ENCODE results near the gene ZBTB21. TPM values are rescaled to one million over a fixed set of nuclear protein-coding genes. Genes with fewer than 3 reads are reported as not detected.

Gene ZBTB21
- total RNA-seq, 1 donor from 2014 or later: 3.7 TPM

- H3K9me3 ChIP-seq (ENCODE audit: control insufficient read depth in 3 of 3, low read length in 3 of 3): no peaks in the 10 kb centered on the region
- H3K36me3 ChIP-seq (ENCODE audit: control insufficient read depth in 3 of 3, insufficient read depth in 3 of 3, low read length in 3 of 3): no peaks in the 10 kb centered on the region
- no peaks in the 10 kb centered on the region for H3K4me1 ChIP-seq (ENCODE audit: control insufficient read depth in 3 of 3, insufficient read depth in 3 of 3, low read length in 3 of 3)
- no peaks in the 10 kb centered on the region for H3K27me3 ChIP-seq (ENCODE audit: control insufficient read depth in 3 of 3, insufficient read depth in 3 of 3, low read length in 3 of 3)
- H3K9ac ChIP-seq (ENCODE audit: low read depth in 1 of 3, low read length in 3 of 3): no peak overlapping the region
- no peak overlapping the region for H3K27ac ChIP-seq (ENCODE audit: low read depth, low read length)
- H3K4me3 ChIP-seq (ENCODE audit: low read length in 3 of 3): no peak overlapping the region
These were observed 29.6 kb downstream of the ZBTB21 start for GRCh38 chr21:41980561-41980960.

- Histone ChIP-seq H3K27me3 (ENCODE audit: control insufficient read depth in 3 of 3, insufficient read depth in 3 of 3, low read length in 3 of 3) (no peaks in the 10 kb centered on the region), H3K36me3 (ENCODE audit: control insufficient read depth in 3 of 3, insufficient read depth in 3 of 3, low read length in 3 of 3) (no peaks in the 10 kb centered on the region), H3K9ac (ENCODE audit: low read depth in 1 of 3, low read length in 3 of 3) (no peak overlapping the region), H3K9me3 (ENCODE audit: control insufficient read depth in 3 of 3, low read length in 3 of 3) (no peaks in the 10 kb centered on the region), H3K4me3 (ENCODE audit: low read length in 3 of 3) (no peak overlapping the region), H3K4me1 (ENCODE audit: control insufficient read depth in 3 of 3, insufficient read depth in 3 of 3, low read length in 3 of 3) (no peaks in the 10 kb centered on the region), H3K27ac (ENCODE audit: low read depth, low read length) (no peak overlapping the region)
These were observed 30.3 kb downstream of the ZBTB21 start for GRCh38 chr21:41979751-41980369.

- Histone ChIP-seq H3K4me1 (ENCODE audit: control insufficient read depth in 3 of 3, insufficient read depth in 3 of 3, low read length in 3 of 3) (no peaks in the 10 kb centered on the region), H3K36me3 (ENCODE audit: control insufficient read depth in 3 of 3, insufficient read depth in 3 of 3, low read length in 3 of 3) (no peaks in the 10 kb centered on the region), H3K9me3 (ENCODE audit: control insufficient read depth in 3 of 3, low read length in 3 of 3) (no peaks in the 10 kb centered on the region), H3K27me3 (ENCODE audit: control insufficient read depth in 3 of 3, insufficient read depth in 3 of 3, low read length in 3 of 3) (no peaks in the 10 kb centered on the region), H3K4me3 (ENCODE audit: low read length in 3 of 3) (no peak overlapping the region), H3K9ac (ENCODE audit: low read depth in 1 of 3, low read length in 3 of 3) (no peak overlapping the region), H3K27ac (ENCODE audit: low read depth, low read length) (no peak overlapping the region)
These were observed 30.8 kb downstream of the ZBTB21 start for GRCh38 chr21:41979335-41979734.

- no peak overlapping the region for H3K27ac ChIP-seq (ENCODE audit: low read depth, low read length)
- no peaks in the 10 kb centered on the region for H3K36me3 ChIP-seq (ENCODE audit: control insufficient read depth in 3 of 3, insufficient read depth in 3 of 3, low read length in 3 of 3)
- H3K9me3 ChIP-seq (ENCODE audit: control insufficient read depth in 3 of 3, low read length in 3 of 3): no peaks in the 10 kb centered on the region
These were observed 32.9 kb downstream of the ZBTB21 start for GRCh38 chr21:41977034-41977950.

GRCh38 chr21:41976611-41977010 is 33.5 kb downstream of the ZBTB21 start:
- Histone ChIP-seq H3K9ac (ENCODE audit: low read depth in 1 of 3, low read length in 3 of 3) (no peak overlapping the region), H3K4me3 (ENCODE audit: low read length in 3 of 3) (no peak overlapping the region), H3K36me3 (ENCODE audit: control insufficient read depth in 3 of 3, insufficient read depth in 3 of 3, low read length in 3 of 3) (no peaks in the 10 kb centered on the region), H3K27ac (ENCODE audit: low read depth, low read length) (no peak overlapping the region), H3K27me3 (ENCODE audit: control insufficient read depth in 3 of 3, insufficient read depth in 3 of 3, low read length in 3 of 3) (no peaks in the 10 kb centered on the region), H3K9me3 (ENCODE audit: control insufficient read depth in 3 of 3, low read length in 3 of 3) (no peaks in the 10 kb centered on the region), H3K4me1 (ENCODE audit: control insufficient read depth in 3 of 3, insufficient read depth in 3 of 3, low read length in 3 of 3) (peaks cover 5 to 10% (median 6%) of the 10 kb centered on the region in 3 donors)

More at GRCh38 chr21:41977034-41977950, 32.9 kb downstream of the ZBTB21 start:
- no peak overlapping the region for H3K9ac ChIP-seq (ENCODE audit: low read depth in 1 of 3, low read length in 3 of 3)
- peaks cover 5 to 10% (median 6%) of the 10 kb centered on the region in 3 donors for H3K4me1 ChIP-seq (ENCODE audit: control insufficient read depth in 3 of 3, insufficient read depth in 3 of 3, low read length in 3 of 3)
- no peaks in the 10 kb centered on the region for H3K27me3 ChIP-seq (ENCODE audit: control insufficient read depth in 3 of 3, insufficient read depth in 3 of 3, low read length in 3 of 3)
- no peak overlapping the region for H3K4me3 ChIP-seq (ENCODE audit: low read length in 3 of 3)

- H3K9me3 ChIP-seq (ENCODE audit: control insufficient read depth in 3 of 3, low read length in 3 of 3): no peaks in the 10 kb centered on the region
- H3K36me3 ChIP-seq (ENCODE audit: control insufficient read depth in 3 of 3, insufficient read depth in 3 of 3, low read length in 3 of 3): no peaks in the 10 kb centered on the region
- no peak overlapping the region for H3K9ac ChIP-seq (ENCODE audit: low read depth in 1 of 3, low read length in 3 of 3)
- H3K27me3 ChIP-seq (ENCODE audit: control insufficient read depth in 3 of 3, insufficient read depth in 3 of 3, low read length in 3 of 3): no peaks in the 10 kb centered on the region
- no peak overlapping the region for H3K27ac ChIP-seq (ENCODE audit: low read depth, low read length)
- no peak overlapping the region for H3K4me3 ChIP-seq (ENCODE audit: low read length in 3 of 3)
- peaks cover 5 to 10% (median 6%) of the 10 kb centered on the region in 3 donors for H3K4me1 ChIP-seq (ENCODE audit: control insufficient read depth in 3 of 3, insufficient read depth in 3 of 3, low read length in 3 of 3)
These were observed 34.5 kb downstream of the ZBTB21 start for GRCh38 chr21:41975391-41976272.

- Histone ChIP-seq H3K9ac (ENCODE audit: low read depth in 1 of 3, low read length in 3 of 3) (no peak overlapping the region), H3K4me3 (ENCODE audit: low read length in 3 of 3) (no peak overlapping the region), H3K27me3 (ENCODE audit: control insufficient read depth in 3 of 3, insufficient read depth in 3 of 3, low read length in 3 of 3) (no peaks in the 10 kb centered on the region), H3K36me3 (ENCODE audit: control insufficient read depth in 3 of 3, insufficient read depth in 3 of 3, low read length in 3 of 3) (no peaks in the 10 kb centered on the region), H3K9me3 (ENCODE audit: control insufficient read depth in 3 of 3, low read length in 3 of 3) (no peaks in the 10 kb centered on the region), H3K27ac (ENCODE audit: low read depth, low read length) (no peak overlapping the region), H3K4me1 (ENCODE audit: control insufficient read depth in 3 of 3, insufficient read depth in 3 of 3, low read length in 3 of 3) (peaks cover 5 to 10% (median 6%) of the 10 kb centered on the region in 3 donors)
These were observed 35.5 kb downstream of the ZBTB21 start for GRCh38 chr21:41974752-41975053.

- Histone ChIP-seq H3K36me3 (ENCODE audit: control insufficient read depth in 3 of 3, insufficient read depth in 3 of 3, low read length in 3 of 3) (no peaks in the 10 kb centered on the region), H3K27ac (ENCODE audit: low read depth, low read length) (peak overlapping the region; percentile 12), H3K4me3 (ENCODE audit: low read length in 3 of 3) (no peak overlapping the region)
These were observed 36.1 kb downstream of the ZBTB21 start for GRCh38 chr21:41973861-41974751.

GRCh38 chr21:41973427-41973831 is 36.7 kb downstream of the ZBTB21 start:
- Histone ChIP-seq H3K27me3 (ENCODE audit: control insufficient read depth in 3 of 3, insufficient read depth in 3 of 3, low read length in 3 of 3) (no peaks in the 10 kb centered on the region), H3K9ac (ENCODE audit: low read depth in 1 of 3, low read length in 3 of 3) (no peak overlapping the region), H3K27ac (ENCODE audit: low read depth, low read length) (no peak overlapping the region), H3K36me3 (ENCODE audit: control insufficient read depth in 3 of 3, insufficient read depth in 3 of 3, low read length in 3 of 3) (no peaks in the 10 kb centered on the region), H3K4me3 (ENCODE audit: low read length in 3 of 3) (no peak overlapping the region), H3K4me1 (ENCODE audit: control insufficient read depth in 3 of 3, insufficient read depth in 3 of 3, low read length in 3 of 3) (peaks cover 5 to 10% (median 6%) of the 10 kb centered on the region in 3 donors), H3K9me3 (ENCODE audit: control insufficient read depth in 3 of 3, low read length in 3 of 3) (no peaks in the 10 kb centered on the region)

More at GRCh38 chr21:41973861-41974751, 36.1 kb downstream of the ZBTB21 start:
- peaks cover 5 to 10% (median 6%) of the 10 kb centered on the region in 3 donors for H3K4me1 ChIP-seq (ENCODE audit: control insufficient read depth in 3 of 3, insufficient read depth in 3 of 3, low read length in 3 of 3)
- H3K27me3 ChIP-seq (ENCODE audit: control insufficient read depth in 3 of 3, insufficient read depth in 3 of 3, low read length in 3 of 3): no peaks in the 10 kb centered on the region
- no peak overlapping the region for H3K9ac ChIP-seq (ENCODE audit: low read depth in 1 of 3, low read length in 3 of 3)
- H3K9me3 ChIP-seq (ENCODE audit: control insufficient read depth in 3 of 3, low read length in 3 of 3): no peaks in the 10 kb centered on the region

All from skeletal muscle tissue (tissue), 4 donors.